SW480 (cell line): Measurements from ENCODE around the gene GCAT.

Experiments used
- DNase-seq: peaks from one replicate; pipeline ENCODE4 v3.0.0-alpha.2; 2016; ENCODE audit warnings: low spot score

The GCAT gene

GRCh38 chr22:37843741-37844089 is 36.0 kb downstream of the GCAT start:
- DNase-seq: peak; percentile 51

GRCh38 chr22:37844904-37845329 is 37.2 kb downstream of the GCAT start:
- no peak for DNase-seq

- DNase-seq: no peak
These were observed 38.7 kb downstream of the GCAT start for GRCh38 chr22:37846433-37846832.

GRCh38 chr22:37848587-37849088 is 40.9 kb downstream of the GCAT start:
- DNase-seq: peak; percentile 36

GRCh38 chr22:37849089-37849751 is 41.5 kb downstream of the GCAT start, which contains the start of gene EIF3L:
TSS of gene EIF3L (plus strand) at chr22:37849419. CDS start at chr22:37849450, 31 bp downstream.
- peak; percentile 86 for DNase-seq

- DNase-seq: no peak
These were observed 43.1 kb downstream of the GCAT start for GRCh38 chr22:37850801-37851200.

GRCh38 chr22:37852418-37852817 is 44.7 kb downstream of the GCAT start:
- DNase-seq: no peak

- no peak for DNase-seq
These were observed 47.2 kb downstream of the GCAT start for GRCh38 chr22:37854946-37855345.

GRCh38 chr22:37855462-37855861 is 47.7 kb downstream of the GCAT start:
- DNase-seq: no peak

GRCh38 chr22:37860796-37861421 is 53.2 kb downstream of the GCAT start:
- no peak for DNase-seq

GRCh38 chr22:37862570-37863325 is 55.0 kb downstream of the GCAT start:
- DNase-seq: no peak

GRCh38 chr22:37865510-37865909 is 57.8 kb downstream of the GCAT start:
- DNase-seq: no peak
